LNCAP (cell line): ENCODE measurements around the gene PSMC3IP.

Experiments used
- TF ChIP-seq, protein P1 (sequence below): fragments of 450-650 bp; IDR thresholded peaks from 2 replicates; pipeline ENCODE4 v1.5.1; 2017; ENCODE audit warnings: mild to moderate bottlenecking

Gene PSMC3IP

DNA sequence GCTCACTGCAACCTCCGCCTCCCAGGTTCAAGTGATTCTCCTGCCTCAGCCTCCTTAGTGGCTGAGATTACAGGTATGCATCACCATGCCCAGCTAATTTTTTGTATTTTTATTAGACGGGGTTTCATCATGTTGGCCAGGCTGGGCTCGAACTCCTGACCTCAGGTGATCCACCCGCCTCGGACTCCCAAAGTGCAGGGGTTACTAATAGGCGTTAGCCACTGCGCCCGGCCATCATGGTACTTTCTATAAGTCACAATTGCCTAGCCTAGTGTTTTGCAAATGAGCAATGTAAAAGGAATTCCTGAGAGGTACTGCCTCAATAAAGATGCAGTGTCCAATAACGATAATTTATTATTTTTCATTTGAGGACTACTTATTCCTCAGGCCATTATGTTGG is 13.9 kb upstream of the PSMC3IP start:
- TF ChIP-seq, protein P1, sequence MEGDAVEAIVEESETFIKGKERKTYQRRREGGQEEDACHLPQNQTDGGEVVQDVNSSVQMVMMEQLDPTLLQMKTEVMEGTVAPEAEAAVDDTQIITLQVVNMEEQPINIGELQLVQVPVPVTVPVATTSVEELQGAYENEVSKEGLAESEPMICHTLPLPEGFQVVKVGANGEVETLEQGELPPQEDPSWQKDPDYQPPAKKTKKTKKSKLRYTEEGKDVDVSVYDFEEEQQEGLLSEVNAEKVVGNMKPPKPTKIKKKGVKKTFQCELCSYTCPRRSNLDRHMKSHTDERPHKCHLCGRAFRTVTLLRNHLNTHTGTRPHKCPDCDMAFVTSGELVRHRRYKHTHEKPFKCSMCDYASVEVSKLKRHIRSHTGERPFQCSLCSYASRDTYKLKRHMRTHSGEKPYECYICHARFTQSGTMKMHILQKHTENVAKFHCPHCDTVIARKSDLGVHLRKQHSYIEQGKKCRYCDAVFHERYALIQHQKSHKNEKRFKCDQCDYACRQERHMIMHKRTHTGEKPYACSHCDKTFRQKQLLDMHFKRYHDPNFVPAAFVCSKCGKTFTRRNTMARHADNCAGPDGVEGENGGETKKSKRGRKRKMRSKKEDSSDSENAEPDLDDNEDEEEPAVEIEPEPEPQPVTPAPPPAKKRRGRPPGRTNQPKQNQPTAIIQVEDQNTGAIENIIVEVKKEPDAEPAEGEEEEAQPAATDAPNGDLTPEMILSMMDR = no peak

DNA sequence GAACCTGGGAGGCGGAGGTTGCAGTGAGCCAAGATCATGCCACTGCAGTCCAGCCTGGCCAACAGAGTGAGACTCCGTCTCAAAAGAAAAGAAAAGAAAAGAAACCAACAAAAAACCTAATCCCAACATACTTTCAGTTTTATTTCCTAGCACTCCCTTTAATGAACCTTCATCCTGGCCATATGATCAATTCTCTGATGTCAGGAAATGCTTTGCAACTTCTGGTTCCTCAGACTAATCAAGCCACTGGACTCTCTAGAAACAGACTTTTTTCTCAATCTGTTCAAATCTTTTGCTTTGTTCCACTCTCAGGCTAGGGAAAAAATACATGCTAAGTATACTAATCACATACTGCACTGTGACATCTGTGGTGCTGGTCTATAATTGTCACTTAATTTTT is 13.4 kb upstream of the PSMC3IP start:
- TF ChIP-seq, protein P1 = no peak

DNA sequence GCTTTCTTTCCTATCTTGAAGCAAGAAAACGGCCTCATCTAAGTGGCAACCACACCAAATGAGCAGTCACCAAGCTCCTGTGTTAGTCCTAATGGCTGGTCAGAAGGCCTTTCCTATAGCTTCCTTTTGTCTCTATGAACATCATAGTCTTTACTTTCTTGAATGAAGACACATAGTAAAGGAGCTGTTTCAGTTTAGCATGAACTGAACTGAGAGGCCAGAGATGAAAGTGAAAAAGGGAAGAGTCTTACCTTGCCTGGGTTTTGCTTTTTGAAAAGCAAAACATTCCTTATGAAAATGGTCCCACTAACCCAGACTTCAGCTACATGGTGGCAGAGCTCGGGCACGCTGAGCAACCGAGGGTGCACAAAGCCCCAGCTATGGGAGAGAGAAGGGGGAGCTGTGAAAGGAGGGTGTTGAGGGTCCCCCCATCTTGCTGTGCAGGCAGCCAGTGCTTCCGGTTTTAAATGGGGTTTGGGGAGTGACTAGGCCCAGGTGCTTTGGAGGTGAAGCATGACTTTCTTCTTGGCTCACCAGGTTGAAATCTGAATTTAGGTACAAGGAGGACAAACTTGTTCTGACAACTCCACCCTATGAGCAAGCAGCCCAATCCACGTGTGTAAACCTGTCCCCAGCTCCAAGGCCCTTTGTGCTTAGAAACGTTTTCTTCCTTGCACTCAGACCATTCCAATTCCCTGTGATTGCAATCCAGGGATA is 9.1 kb upstream of the PSMC3IP start:
- TF ChIP-seq, protein P1 = no peak

DNA sequence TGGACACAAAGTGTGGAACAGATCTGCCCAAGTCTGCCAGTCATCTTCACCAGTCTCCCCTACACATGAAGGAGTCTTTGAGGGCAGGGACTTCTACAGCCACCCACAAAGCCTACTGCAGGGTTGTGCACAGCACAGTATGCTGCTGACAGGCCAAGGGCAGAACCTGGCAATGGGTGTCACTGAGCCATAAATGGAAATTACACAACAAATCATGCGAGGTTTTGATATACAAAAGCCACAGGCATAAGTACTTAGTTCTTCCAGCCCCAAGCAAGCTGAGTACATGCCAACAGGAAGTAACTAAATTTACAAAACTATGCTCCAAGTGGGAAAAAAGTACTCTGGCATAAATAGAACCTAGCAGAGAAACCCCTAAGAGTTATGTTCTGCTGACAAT is 7.8 kb upstream of the PSMC3IP start:
- TF ChIP-seq, protein P1 = no peak

DNA sequence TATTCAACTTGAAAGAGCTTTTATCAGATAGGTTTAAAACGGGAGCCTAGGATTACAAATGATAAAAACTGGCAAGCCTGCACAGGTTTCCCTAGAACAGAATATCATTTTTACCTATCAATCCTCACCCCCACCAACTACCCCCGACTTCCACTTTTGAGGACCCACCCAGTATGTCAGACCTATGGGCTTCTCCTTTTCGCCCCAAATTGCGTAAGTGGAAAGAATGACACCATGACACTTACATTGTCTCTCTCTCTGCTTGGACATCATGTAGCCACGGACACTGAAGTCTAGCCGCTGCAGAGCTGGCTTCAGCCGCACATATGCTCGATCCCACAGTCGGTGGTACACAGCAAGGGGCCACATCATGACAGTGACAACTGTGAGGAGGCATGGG is 7.4 kb upstream of the PSMC3IP start:
- TF ChIP-seq, protein P1 = no peak

DNA sequence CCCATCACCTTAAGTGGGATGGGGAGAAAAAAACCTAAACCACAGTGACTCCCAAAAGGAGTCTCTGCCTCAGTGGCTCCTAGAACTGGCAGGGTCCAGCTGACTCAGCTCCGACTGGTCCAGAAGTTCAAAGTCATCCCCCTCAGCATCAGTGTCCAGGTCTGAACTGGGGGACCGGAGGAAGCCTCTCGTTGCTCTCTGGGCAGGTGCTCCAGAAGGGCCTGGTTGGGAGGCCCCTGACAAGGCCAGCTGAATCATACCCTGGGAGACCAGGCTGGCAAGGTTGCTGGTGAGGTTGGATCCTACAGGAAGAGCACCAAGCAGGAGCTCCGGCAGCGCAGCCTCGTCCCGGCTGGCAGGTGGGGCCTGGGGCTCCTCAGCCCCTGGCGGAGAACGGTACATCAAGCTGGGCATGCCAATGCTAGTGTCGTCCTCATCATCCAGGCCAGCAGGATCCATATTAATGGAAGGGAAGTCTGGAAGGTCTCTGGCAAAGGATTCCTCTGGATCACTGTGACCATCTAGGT is 4.3 kb upstream of the PSMC3IP start:
- TF ChIP-seq, protein P1 = no peak

DNA sequence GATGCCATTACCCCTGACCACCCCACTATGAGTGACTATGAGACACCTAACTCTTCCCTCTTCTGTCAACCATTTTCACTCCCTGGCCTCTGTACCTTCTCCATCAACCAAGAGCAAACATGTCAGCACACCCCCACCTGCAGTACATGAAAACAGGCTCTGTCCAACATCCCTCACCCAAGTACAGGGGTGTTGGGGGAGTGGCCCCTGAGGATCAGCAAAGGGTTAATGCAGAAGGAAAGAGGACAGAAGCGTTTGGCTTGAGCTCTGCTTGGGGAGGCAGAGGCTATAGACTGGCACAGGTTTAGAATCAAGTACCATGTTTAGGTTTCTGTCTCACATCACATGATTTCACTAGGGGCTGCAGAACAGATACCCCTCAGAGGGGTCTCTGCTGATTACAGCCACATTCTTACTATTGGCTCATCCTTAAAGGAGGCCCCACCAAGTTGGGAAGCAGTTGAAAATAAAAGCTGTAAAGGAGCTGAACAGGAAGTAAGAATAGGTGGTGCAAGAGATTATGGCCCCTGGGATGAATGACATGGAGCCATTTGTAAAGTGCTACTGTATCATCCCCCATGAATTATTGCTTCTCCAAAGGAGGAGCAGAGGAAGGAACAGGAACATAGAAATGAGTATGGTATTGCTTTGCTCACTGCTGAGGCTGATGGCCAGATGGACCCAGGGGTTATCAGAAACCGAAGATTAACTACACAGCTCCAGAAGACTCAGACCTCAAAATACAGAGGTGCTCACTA is 2.4 kb upstream of the PSMC3IP start:
- TF ChIP-seq, protein P1 = no peak
